Mesenchymal stem cell (in vitro differentiated cells and primary cell): Measurements from ENCODE around the gene POLR2L.
A peak's percentile ranks its signal among the peaks of the same experiment; 100 is the strongest.

Experiments
- DNase-seq: peaks from one replicate; pipeline ENCODE4 v3.0.0-alpha.2; 2013
- H2AFZ ChIP-seq: one replicate; pipeline ENCODE4 v1.6.1; 2013; ENCODE audit warnings: low read depth, mild to moderate bottlenecking, control low read depth, inconsistent platforms, low read length, moderate library complexity
- H2AK5ac ChIP-seq: 2 replicates; pipeline ENCODE4 v1.6.1; 2013; ENCODE audit warnings: low read length, moderate library complexity, mild to moderate bottlenecking, inconsistent platforms; ENCODE audit not compliant: severe bottlenecking
- H2BK120ac ChIP-seq: one replicate; pipeline ENCODE4 v1.6.1; 2013; ENCODE audit warnings: low read depth, mild to moderate bottlenecking, inconsistent platforms, low read length, moderate library complexity
- H2BK12ac ChIP-seq, 2 experiments: one replicate each; pipeline ENCODE4 v1.6.1; 2013; ENCODE audit warnings: inconsistent platforms in 2 of 2, low read length in 2 of 2, mild to moderate bottlenecking in 2 of 2, moderate library complexity in 2 of 2, control low read depth in 1 of 2
- H2BK15ac ChIP-seq: one replicate; pipeline ENCODE4 v1.6.1; 2013; ENCODE audit warnings: mild to moderate bottlenecking, low read depth, inconsistent platforms; ENCODE audit not compliant: poor library complexity, severe bottlenecking
- H2BK5ac ChIP-seq: 2 replicates; pipeline ENCODE4 v1.6.1; 2013; ENCODE audit warnings: low read depth, mild to moderate bottlenecking, low read length, control low read depth, inconsistent platforms; ENCODE audit not compliant: poor library complexity, severe bottlenecking
- H3K14ac ChIP-seq, 2 experiments: one replicate each; pipeline ENCODE4 v1.6.1; 2013; ENCODE audit warnings: inconsistent platforms in 2 of 2, low read length in 2 of 2, control low read depth in 1 of 2, mild to moderate bottlenecking in 1 of 2, moderate library complexity in 1 of 2
- H3K18ac ChIP-seq, 2 experiments: one replicate each; pipeline ENCODE4 v1.6.1; 2013; ENCODE audit warnings: inconsistent platforms in 2 of 2, low read length in 2 of 2, control low read depth in 1 of 2, low read depth in 1 of 2, mild to moderate bottlenecking in 1 of 2
- H3K23ac ChIP-seq, 2 experiments: one replicate each; pipeline ENCODE4 v1.6.1; 2013; ENCODE audit warnings: inconsistent platforms in 2 of 2, low read length in 2 of 2, mild to moderate bottlenecking in 2 of 2, moderate library complexity in 2 of 2, control low read depth in 1 of 2
- H3K27ac ChIP-seq: 2 replicates; pipeline ENCODE4 v1.5.1; 2013; ENCODE audit warnings: mild to moderate bottlenecking, moderate library complexity, low read length, control low read depth, inconsistent platforms; ENCODE audit not compliant: poor library complexity, severe bottlenecking
- H3K27me3 ChIP-seq, 2 experiments: 2 replicates each; pipeline versions ENCODE4 v1.6.1 to v1.7.0; 2013; ENCODE audit warnings: low read length in 2 of 2, mild to moderate bottlenecking in 2 of 2, moderate library complexity in 2 of 2, control low read depth in 1 of 2, inconsistent platforms in 1 of 2; ENCODE audit not compliant: control insufficient read depth in 1 of 2, insufficient read depth in 1 of 2
- H3K36me3 ChIP-seq, 2 experiments: 2 replicates each; pipeline versions ENCODE4 v1.6.1 to v1.7.0; 2013; ENCODE audit warnings: low read length in 2 of 2, control low read depth in 1 of 2, inconsistent platforms in 1 of 2, low read depth in 1 of 2, mild to moderate bottlenecking in 1 of 2; ENCODE audit not compliant: insufficient read depth in 2 of 2, control insufficient read depth in 1 of 2
- H3K4ac ChIP-seq, 2 experiments: one replicate each; pipeline ENCODE4 v1.6.1; 2013; ENCODE audit warnings: inconsistent platforms in 2 of 2, low read length in 2 of 2, mild to moderate bottlenecking in 2 of 2, moderate library complexity in 2 of 2, control low read depth in 1 of 2, low read depth in 1 of 2
- H3K4me1 ChIP-seq: 2 replicates; pipeline ENCODE4 v1.6.1; 2013; ENCODE audit warnings: low read depth, low read length, control low read depth; ENCODE audit not compliant: control insufficient read depth, insufficient read depth
- H3K4me2 ChIP-seq: 2 replicates; pipeline ENCODE4 v1.6.1; 2013; ENCODE audit warnings: low read length, mild to moderate bottlenecking, inconsistent platforms; ENCODE audit not compliant: poor library complexity, severe bottlenecking
- H3K4me3 ChIP-seq, 2 experiments: 2 replicates each; pipeline versions ENCODE4 v1.5.1 to v1.7.0; 2013; ENCODE audit warnings: low read length in 2 of 2, mild to moderate bottlenecking in 2 of 2, control low read depth in 1 of 2, low read depth in 1 of 2; ENCODE audit not compliant: insufficient read depth in 1 of 2
- H3K79me1 ChIP-seq: replicated peaks from 2 replicates; pipeline ENCODE4 v1.6.1; 2013; ENCODE audit warnings: mild to moderate bottlenecking, control low read depth, low read length, inconsistent platforms; ENCODE audit not compliant: poor library complexity, severe bottlenecking
- H3K9ac ChIP-seq: 2 replicates; pipeline ENCODE4 v1.7.0; 2013; ENCODE audit warnings: mild to moderate bottlenecking, low read length, moderate library complexity
- H3K9me3 ChIP-seq: 2 replicates; pipeline ENCODE4 v1.7.0; 2013; ENCODE audit warnings: mild to moderate bottlenecking, low read length; ENCODE audit not compliant: control insufficient read depth
- H4K8ac ChIP-seq: one replicate; pipeline ENCODE4 v1.6.1; 2013; ENCODE audit warnings: inconsistent platforms, mild to moderate bottlenecking, low read length, moderate library complexity
- H4K91ac ChIP-seq: one replicate; pipeline ENCODE4 v1.6.1; 2013; ENCODE audit warnings: mild to moderate bottlenecking, low read length, inconsistent platforms
- WGBS: methylation state at CpG from one replicate; pipeline ENCODE4 v1.1.7; 2013; ENCODE audit warnings: mixed read lengths; 5-methylcytosine and 5-hydroxymethylcytosine counted together

POLR2L gene

DNA sequence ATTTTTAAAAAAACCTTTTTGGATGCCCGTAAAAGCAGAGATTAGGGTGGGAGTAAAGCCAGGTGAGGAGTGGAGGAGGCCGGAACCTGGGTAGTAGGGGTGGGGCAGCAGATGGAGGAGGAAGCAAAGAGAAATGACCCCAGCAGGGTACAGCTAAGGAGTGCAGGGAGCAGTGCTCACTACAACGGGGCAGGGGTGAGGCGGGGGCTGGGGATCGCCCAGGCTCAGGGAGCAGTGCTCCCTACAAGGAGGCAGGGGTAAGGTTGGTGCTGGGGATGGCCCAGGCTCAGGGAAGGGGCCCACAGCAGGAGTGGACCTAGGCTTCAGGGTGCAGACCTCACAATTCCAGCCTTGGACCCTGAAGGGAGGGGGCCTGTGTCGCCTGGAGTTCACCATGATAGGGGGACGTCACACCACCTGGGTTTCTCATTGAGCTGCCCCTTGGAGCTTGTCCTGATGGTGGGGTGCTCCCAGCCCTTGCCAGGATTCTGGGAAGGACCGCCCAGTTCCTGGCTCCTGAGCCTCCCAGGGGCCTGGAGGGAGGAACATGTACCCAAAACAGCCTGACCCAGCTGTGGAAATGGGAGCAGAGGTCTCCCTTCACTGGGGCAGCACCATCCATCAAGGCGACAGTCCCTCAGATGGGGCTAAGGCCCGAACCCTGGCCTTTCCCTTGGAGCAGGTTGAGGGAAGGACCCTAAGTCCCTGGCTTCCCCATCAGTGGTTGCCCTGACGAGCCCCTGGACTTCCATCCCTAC, 26.5 kb downstream of the POLR2L start:
- H3K23ac ChIP-seq: peak overlapping the region in 1 of 2 experiments; percentile 74
- no peak for DNase-seq
- H2BK120ac ChIP-seq: no peak overlapping the region
- H3K4me3 ChIP-seq: no peak overlapping the region
- WGBS: 91% methylated on average over 11 of the region's 11 CpGs
- H3K18ac ChIP-seq: peak overlapping the region in 1 of 2 experiments; percentile 7
- H2AFZ ChIP-seq: no peak overlapping the region
- peaks cover 13% of the 10 kb centered on the region for H3K79me1 ChIP-seq
- H3K4me1 ChIP-seq: peaks cover 34% of the 10 kb centered on the region
- H3K27ac ChIP-seq: no peak overlapping the region
- H3K36me3 ChIP-seq: peaks cover 30 to 50% of the 10 kb centered on the region in 2 experiments
- H3K27me3 ChIP-seq: no peaks in the 10 kb centered on the region
- H3K4ac ChIP-seq: no peak overlapping the region
- no peaks in the 10 kb centered on the region for H3K9me3 ChIP-seq
- no peak overlapping the region for H3K9ac ChIP-seq
- H3K14ac ChIP-seq: no peak overlapping the region
- peak overlapping the region; percentile 51 for H4K8ac ChIP-seq
- peak overlapping the region; percentile 13 for H2AK5ac ChIP-seq
- no peak overlapping the region for H3K4me2 ChIP-seq
- no peak overlapping the region for H2BK15ac ChIP-seq
- no peak overlapping the region for H4K91ac ChIP-seq
- H2BK12ac ChIP-seq: no peak overlapping the region
- no peak overlapping the region for H2BK5ac ChIP-seq

DNA sequence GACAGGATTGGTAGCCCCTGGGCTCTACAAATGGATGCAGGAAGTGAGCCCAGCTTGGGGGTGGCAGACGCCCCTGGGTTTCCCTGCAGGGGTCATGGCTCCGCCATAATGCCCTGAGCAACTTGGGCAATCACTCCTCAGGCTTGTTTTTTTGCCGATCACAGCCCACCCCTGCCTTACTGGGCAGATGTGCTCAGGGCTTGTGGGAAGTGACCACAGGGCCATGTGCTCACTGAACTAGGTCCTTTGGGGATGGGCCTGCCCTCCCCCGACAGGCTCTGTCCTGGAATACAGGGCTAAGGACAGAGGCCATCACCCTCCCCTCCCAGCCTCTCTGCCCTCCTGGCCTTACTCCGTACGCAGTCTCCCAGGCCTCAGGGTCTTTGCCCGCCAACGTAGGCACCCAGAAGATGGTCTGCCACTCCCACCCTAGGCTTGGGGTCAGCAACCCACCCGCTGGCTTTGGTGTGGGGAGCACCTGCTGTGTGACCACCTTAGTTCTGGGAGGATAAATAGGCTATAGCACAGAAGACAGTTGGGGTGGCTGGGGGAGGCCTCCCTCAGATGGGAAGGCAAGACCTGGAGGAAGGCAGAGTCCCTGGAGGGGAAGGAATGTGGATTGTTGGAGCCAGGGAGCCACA, 28.8 kb downstream of the POLR2L start:
- Histone ChIP-seq H2AK5ac (no peak overlapping the region), H2AFZ (no peak overlapping the region), H3K18ac (no peak overlapping the region), H2BK120ac (no peak overlapping the region), H4K8ac (no peak overlapping the region), H3K79me1 (peaks cover 11% of the 10 kb centered on the region), H3K4me3 (no peak overlapping the region), H3K9me3 (no peaks in the 10 kb centered on the region), H2BK5ac (no peak overlapping the region), H3K14ac (no peak overlapping the region), H3K27me3 (no peaks in the 10 kb centered on the region), H3K9ac (peak overlapping the region; percentile 29), H4K91ac (no peak overlapping the region), H3K4me1 (peaks cover 22% of the 10 kb centered on the region), H2BK12ac (no peak overlapping the region), H2BK15ac (no peak overlapping the region), H3K27ac (no peak overlapping the region), H3K4me2 (no peak overlapping the region), H3K23ac (no peak overlapping the region), H3K36me3 (peaks cover 30 to 48% of the 10 kb centered on the region in 2 experiments), H3K4ac (no peak overlapping the region)
- 91% methylated on average over 9 of the region's 9 CpGs for WGBS
- no peak for DNase-seq

DNA sequence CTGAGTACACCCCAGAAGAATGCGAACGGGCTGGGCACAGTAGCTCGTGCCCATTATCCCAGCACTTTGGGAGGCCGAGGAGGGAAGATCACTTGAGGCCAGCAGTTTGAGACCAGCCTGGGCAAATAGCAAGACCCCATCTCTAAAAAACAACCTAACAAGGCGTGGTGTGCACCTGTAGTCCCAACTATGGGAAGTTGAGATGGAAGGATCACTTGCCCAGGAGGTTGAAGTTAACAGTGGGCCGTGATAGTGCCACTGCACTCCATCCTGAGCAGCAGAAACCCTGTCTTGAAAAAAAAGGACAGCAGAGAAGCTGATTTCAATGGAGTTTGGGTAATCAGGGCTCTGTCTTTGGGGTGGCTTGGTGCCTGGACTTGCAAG, 29.3 kb downstream of the POLR2L start:
- no peaks in the 10 kb centered on the region for H3K9me3 ChIP-seq
- H3K4ac ChIP-seq: no peak overlapping the region
- no peak overlapping the region for H2BK15ac ChIP-seq
- H4K91ac ChIP-seq: no peak overlapping the region
- peaks cover 30 to 48% of the 10 kb centered on the region in 2 experiments for H3K36me3 ChIP-seq
- H3K79me1 ChIP-seq: peaks cover 12% of the 10 kb centered on the region
- H2AFZ ChIP-seq: no peak overlapping the region
- no peak overlapping the region for H4K8ac ChIP-seq
- H3K9ac ChIP-seq: no peak overlapping the region
- no peak overlapping the region for H3K18ac ChIP-seq
- no peak overlapping the region for H2BK5ac ChIP-seq
- H3K23ac ChIP-seq: no peak overlapping the region
- H2BK12ac ChIP-seq: no peak overlapping the region
- H3K4me1 ChIP-seq: peaks cover 21% of the 10 kb centered on the region
- no peak overlapping the region for H2AK5ac ChIP-seq
- 95% methylated on average over 5 of the region's 6 CpGs for WGBS
- DNase-seq: no peak
- H2BK120ac ChIP-seq: no peak overlapping the region
- H3K27me3 ChIP-seq: no peaks in the 10 kb centered on the region
- no peak overlapping the region for H3K27ac ChIP-seq
- H3K4me2 ChIP-seq: no peak overlapping the region
- no peak overlapping the region for H3K14ac ChIP-seq
- H3K4me3 ChIP-seq: no peak overlapping the region

DNA sequence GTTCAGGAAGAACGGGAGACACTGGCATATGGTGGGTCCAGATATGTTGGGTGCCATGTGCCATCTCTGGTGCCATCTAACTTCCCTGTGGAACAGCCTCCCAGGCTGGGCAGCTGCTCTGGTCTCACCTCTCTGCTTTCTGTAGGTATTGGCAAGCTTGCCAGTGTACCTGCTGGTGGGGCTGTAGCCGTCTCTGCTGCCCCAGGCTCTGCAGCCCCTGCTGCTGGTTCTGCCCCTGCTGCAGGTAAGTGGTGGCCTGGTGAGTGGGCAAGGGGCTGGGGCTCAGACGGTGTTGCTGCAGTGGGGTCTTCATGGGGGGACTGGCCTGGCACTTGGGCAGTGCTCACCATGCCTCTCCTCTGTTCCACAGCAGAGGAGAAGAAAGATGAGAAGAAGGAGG, 29.9 kb downstream of the POLR2L start:
- H2AK5ac ChIP-seq: no peak overlapping the region
- H4K8ac ChIP-seq: peak overlapping the region; percentile 19
- H3K27ac ChIP-seq: no peak overlapping the region
- no peak overlapping the region for H2BK5ac ChIP-seq
- H3K4me2 ChIP-seq: no peak overlapping the region
- no peak overlapping the region for H2BK15ac ChIP-seq
- H2AFZ ChIP-seq: no peak overlapping the region
- H3K4ac ChIP-seq: no peak overlapping the region
- no peak overlapping the region for H3K18ac ChIP-seq
- H3K9ac ChIP-seq: no peak overlapping the region
- H4K91ac ChIP-seq: no peak overlapping the region
- H3K14ac ChIP-seq: no peak overlapping the region
- no peak overlapping the region for H2BK120ac ChIP-seq
- no peaks in the 10 kb centered on the region for H3K27me3 ChIP-seq
- peaks cover 30 to 48% of the 10 kb centered on the region in 2 experiments for H3K36me3 ChIP-seq
- peaks cover 12% of the 10 kb centered on the region for H3K79me1 ChIP-seq
- H3K4me3 ChIP-seq: no peak overlapping the region
- 86% methylated on average over 3 of the region's 3 CpGs for WGBS
- no peak overlapping the region for H3K23ac ChIP-seq
- peaks cover 21% of the 10 kb centered on the region for H3K4me1 ChIP-seq
- H3K9me3 ChIP-seq: no peaks in the 10 kb centered on the region
- DNase-seq: no peak
- no peak overlapping the region for H2BK12ac ChIP-seq
